ENCODE data around the gene CAPN3. TPM values are rescaled to one million over a fixed set of nuclear protein-coding genes. Genes with fewer than 3 reads are reported as not detected.

Gene CAPN3
- total RNA-seq, 1 donor from 2014 or later: 4.7 TPM

DNA sequence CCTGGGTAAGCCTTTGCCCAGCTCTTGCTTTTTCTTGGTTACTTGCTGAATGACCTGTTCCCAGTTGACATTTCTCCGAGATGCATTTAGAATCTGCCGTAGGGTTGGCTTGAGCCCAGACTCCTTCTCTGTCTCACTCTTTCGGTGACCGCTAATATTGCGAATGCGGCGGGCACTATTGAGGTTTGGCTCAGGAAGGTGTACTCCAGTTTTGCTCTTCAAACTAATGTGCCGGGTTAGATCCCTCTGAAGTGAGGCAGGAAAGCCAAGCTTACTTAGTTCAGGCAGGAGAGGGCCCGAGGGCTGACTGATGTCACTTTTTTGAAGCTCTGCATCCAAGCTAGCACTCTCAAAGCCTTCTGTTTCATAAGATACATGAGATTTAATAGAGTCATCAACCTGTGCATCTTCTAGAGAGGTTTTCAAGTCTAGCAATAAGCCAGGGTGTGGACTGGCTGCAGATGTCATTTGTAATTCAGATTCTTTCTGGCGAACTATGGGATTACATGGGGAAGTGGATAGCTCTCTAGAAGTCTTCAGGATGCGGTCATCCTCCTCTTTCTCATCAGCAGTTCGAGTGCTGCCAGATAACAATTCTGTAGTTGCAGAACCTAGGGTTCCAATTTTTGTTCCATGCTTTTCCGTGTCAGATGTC, 90.6 kb downstream of the CAPN3 start:
- intact Hi-C loops (cut with micrococcal nuclease): no loop called here

DNA sequence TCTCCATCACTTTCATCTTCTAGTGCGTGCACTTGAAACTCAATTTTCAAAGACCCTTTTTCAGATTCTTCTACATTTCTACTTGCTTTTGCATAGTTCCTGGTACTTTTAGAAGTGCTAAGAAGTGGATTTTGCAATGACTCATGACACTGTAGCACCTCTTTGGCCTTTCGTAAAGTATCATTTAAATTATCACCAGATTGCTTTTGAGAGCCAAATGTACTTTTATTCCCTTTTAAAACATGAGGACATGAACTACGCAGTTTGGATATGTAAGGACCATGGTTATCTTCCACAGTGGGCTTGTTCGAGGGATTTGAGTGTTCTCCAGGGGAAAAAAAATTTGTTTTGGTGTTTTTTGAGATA, 91.1 kb downstream of the CAPN3 start:
- intact Hi-C loops (cut with micrococcal nuclease): no loop called here

DNA sequence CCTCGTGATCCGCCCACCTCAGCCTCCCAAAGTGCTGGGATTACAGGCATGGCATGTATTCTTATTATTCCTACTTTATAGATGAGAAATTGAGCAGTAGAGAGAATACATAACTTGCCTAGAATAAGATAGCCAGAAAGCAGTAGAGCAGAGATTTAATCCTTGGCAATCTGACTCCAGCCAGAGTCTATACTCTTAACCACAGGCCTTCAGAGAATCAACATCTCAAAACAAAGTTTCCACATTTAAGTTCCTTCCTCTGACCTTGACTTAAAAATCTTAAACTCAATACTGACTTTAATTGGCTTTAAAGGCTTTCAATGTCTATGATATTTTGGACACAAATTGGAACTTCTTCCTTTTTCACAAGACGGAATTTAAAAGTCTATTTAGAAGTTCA, 94.5 kb downstream of the CAPN3 start:
- intact Hi-C loops (cut with micrococcal nuclease): no loop called here

DNA sequence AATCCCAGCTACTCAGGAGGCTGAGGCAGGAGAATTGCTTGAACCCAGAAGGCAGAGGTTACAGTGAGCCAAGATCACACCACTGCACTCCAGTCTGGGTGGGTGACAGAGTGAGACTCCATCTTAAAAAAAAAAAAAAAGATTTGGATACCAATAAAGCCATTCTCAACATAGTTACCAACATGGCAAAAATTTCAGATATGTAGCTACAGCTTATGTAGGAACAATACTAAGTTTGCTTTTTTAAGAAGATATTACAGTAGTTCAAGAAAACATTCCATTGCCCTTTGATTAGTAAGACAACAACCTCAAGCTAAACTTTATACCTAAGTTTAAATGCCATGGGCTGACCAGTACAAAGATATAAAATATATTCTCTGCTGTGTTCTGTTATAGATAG, 97.2 kb downstream of the CAPN3 start:
- intact Hi-C loops (cut with micrococcal nuclease): no loop called here

- intact Hi-C loops (cut with micrococcal nuclease): no loop called here
Observed at GRCh38 chr15:42456971-42457370, 97.7 kb downstream of the CAPN3 start.

GRCh38 chr15:42457445-42458442, 98.4 kb downstream of the CAPN3 start:
- intact Hi-C loops (cut with micrococcal nuclease): no loop called here

DNA sequence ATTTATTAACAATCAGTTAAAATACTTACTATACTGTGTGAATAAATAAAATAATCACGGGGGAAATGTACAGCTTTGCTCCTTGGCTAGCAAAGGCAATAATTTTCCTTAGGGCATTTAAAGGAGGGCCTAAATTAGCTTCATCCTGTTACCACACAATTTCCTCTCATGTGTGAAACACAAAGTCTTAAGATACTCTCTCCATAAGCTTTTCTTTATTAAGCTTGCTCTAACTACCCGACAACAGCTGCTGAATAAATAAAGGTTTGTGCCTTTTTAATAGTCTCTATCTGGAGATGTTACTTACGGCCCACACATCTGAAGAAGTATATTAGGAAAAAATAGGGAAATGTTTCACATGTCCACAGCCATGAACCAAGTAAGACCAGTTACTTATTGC, 102.0 kb downstream of the CAPN3 start:
- intact Hi-C loops (cut with micrococcal nuclease): no loop called here

Other genes with a start within 250 kb of the CAPN3 start
- not detected in 2 replicates for gene PLA2G4F, start 202.9 kb upstream of the CAPN3 start, total RNA-seq
- gene VPS39, start 151.2 kb upstream of the CAPN3 start, total RNA-seq: 71.1 and 74.1 TPM in 2 replicates
- gene GANC, start 86.3 kb upstream of the CAPN3 start, total RNA-seq: 30.4 and 36.6 TPM in 2 replicates
- 38.2 and 42.1 TPM in 2 replicates for gene TMEM87A, start 86.1 kb upstream of the CAPN3 start, total RNA-seq
- gene ZNF106, start 131.6 kb downstream of the CAPN3 start, total RNA-seq: 45.1 and 49.6 TPM in 2 replicates
- 58.6 and 62.3 TPM in 2 replicates for gene SNAP23, start 136.1 kb downstream of the CAPN3 start, total RNA-seq
- gene LRRC57, start 189.3 kb downstream of the CAPN3 start, total RNA-seq: 22.4 and 24.3 TPM in 2 replicates
- gene HAUS2, start 189.3 kb downstream of the CAPN3 start, total RNA-seq: 42.1 and 45.1 TPM in 2 replicates
- 11.7 and 14.4 TPM in 2 replicates for gene STARD9, start 216.1 kb downstream of the CAPN3 start, total RNA-seq